Kidney (tissue), 14 donors: ENCODE results near the gene ALG10. TPM values are rescaled to one million over a fixed set of nuclear protein-coding genes. Genes with fewer than 3 reads are reported as not detected.
"Not testable (repeated sequence)": the region's sequence is repeated elsewhere in the genome, so short reads cannot be mapped to it uniquely, and the experiment has no call there.

ENCODE experiments used
- DNase-seq, 5 donors: peaks; one replicate each; pipeline ENCODE4 v3.0.0-alpha.2; 2013 to 2020
- FAIRE-seq: peaks from 2 replicates; lab custom pipeline; 2012; peaks lifted over from hg19 to GRCh38; lab: Jason Lieb, UNC
- H3K27ac ChIP-seq, 2 donors: one replicate each; pipeline ENCODE4 v1.7.0; 2013; ENCODE audit warnings: low read depth in 2 of 2, low read length in 2 of 2, inconsistent platforms in 1 of 2
- H3K27me3 ChIP-seq: one replicate; pipeline ENCODE4 v1.7.1; 2013; ENCODE audit warnings: low read length, inconsistent platforms; ENCODE audit not compliant: control insufficient read depth, insufficient read depth
- H3K36me3 ChIP-seq, 3 donors: one replicate each; pipeline versions ENCODE4 v1.7.0 to v1.7.1; 2013; ENCODE audit warnings: low read length in 3 of 3, control low read depth in 1 of 3, inconsistent platforms in 1 of 3; ENCODE audit not compliant: insufficient read depth in 3 of 3, control insufficient read depth in 2 of 3
- H3K4me1 ChIP-seq, 3 donors: one replicate each; pipeline versions ENCODE4 v1.7.0 to v1.7.1; 2013; ENCODE audit warnings: low read length in 3 of 3, inconsistent platforms in 1 of 3, low read depth in 1 of 3; ENCODE audit not compliant: control insufficient read depth in 2 of 3, insufficient read depth in 2 of 3
- H3K4me3 ChIP-seq, 3 donors: one replicate each; pipeline versions ENCODE4 v1.7.0 to v1.8.1; 2013; ENCODE audit warnings: low read length in 3 of 3, control low read depth in 1 of 3, inconsistent platforms in 1 of 3
- H3K9ac ChIP-seq, 3 donors: one replicate each; pipeline versions ENCODE4 v1.7.0 to v1.7.1; 2013; ENCODE audit warnings: low read length in 3 of 3, control low read depth in 1 of 3, inconsistent platforms in 1 of 3
- H3K9me3 ChIP-seq, 3 donors: one replicate each; pipeline versions ENCODE4 v1.7.0 to v1.7.1; 2013; ENCODE audit warnings: low read length in 3 of 3, control low read depth in 1 of 3, inconsistent platforms in 1 of 3; ENCODE audit not compliant: control insufficient read depth in 2 of 3, insufficient read depth in 1 of 3
- intact Hi-C: fragments of 100-400 bp; cut with DNase I; formaldehyde crosslinking; loops from one replicate; pipeline ENCODE4 v1.11.1; 2022
- polyA plus RNA-seq: library from polyadenylated mRNA; stranded (reverse); fragments of 350-450 nt; fragmentation: Illumina TruSeq; extraction: RNeasy Lipid Tissue Mini Kit (QIAGEN cat#74804); gene quantifications from one replicate; pipeline ENCODE4 v1.2.3, GENCODE V29; 2014; ENCODE audit warnings: low read depth, low replicate concordance; ENCODE audit not compliant: insufficient read depth
- total RNA-seq: library from RNA; stranded (reverse); fragmentation: NEBNext Ultra II Directional; extraction: Animal tissue kit (Norgen Biotek cat#: 25700); gene quantifications from one replicate; pipeline ENCODE4 v1.2.1, GENCODE V29; 2021
- TF ChIP-seq, protein P1 (sequence below): IDR thresholded peaks from 3 replicates; pipeline ENCODE4 v1.5.1; 2012; ENCODE audit warnings: mild to moderate bottlenecking, moderate library complexity, borderline replicate concordance; ENCODE audit not compliant: insufficient read depth; ENCODE audit errors: extremely low read depth
- donor health status: control.
- donor health status: control.
- donor health status: control.
- donor health status: control.
- donor health status: control.
- donor health status: DM: yes; HTN: yes; CAD: no.
- donor health status: Normal renal cell carcinoma (clear cell type).

Gene ALG10
- total and polyA plus RNA-seq, 2 donors from 2014 or later: 0.88 to 10.7 TPM

- Histone ChIP-seq H3K27ac (no peak overlapping the region), H3K9ac (no peak overlapping the region), H3K4me1 (no peaks in the 10 kb centered on the region), H3K36me3 (no peaks in the 10 kb centered on the region), H3K9me3 (no peaks in the 10 kb centered on the region), H3K4me3 (no peak overlapping the region), H3K27me3 (no peaks in the 10 kb centered on the region)
- TF ChIP-seq, protein P1, sequence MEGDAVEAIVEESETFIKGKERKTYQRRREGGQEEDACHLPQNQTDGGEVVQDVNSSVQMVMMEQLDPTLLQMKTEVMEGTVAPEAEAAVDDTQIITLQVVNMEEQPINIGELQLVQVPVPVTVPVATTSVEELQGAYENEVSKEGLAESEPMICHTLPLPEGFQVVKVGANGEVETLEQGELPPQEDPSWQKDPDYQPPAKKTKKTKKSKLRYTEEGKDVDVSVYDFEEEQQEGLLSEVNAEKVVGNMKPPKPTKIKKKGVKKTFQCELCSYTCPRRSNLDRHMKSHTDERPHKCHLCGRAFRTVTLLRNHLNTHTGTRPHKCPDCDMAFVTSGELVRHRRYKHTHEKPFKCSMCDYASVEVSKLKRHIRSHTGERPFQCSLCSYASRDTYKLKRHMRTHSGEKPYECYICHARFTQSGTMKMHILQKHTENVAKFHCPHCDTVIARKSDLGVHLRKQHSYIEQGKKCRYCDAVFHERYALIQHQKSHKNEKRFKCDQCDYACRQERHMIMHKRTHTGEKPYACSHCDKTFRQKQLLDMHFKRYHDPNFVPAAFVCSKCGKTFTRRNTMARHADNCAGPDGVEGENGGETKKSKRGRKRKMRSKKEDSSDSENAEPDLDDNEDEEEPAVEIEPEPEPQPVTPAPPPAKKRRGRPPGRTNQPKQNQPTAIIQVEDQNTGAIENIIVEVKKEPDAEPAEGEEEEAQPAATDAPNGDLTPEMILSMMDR: no peak
- no peak for FAIRE-seq
- intact Hi-C loops: loop anchor here (10.0 kb wide), 1 partner anchor 1252 kb away; no protein-coding TSS in a partner anchor
- DNase-seq: no peak
Measured at GRCh38 chr12:34016361-34016760, 5.9 kb upstream of the ALG10 start.

GRCh38 chr12:34021071-34021470, 1.2 kb upstream of the ALG10 start:
- Histone ChIP-seq H3K9ac (no peak overlapping the region), H3K9me3 (no peaks in the 10 kb centered on the region), H3K4me3 (no peak overlapping the region), H3K4me1 (peaks cover 0 to 2% (median 0%) of the 10 kb centered on the region in 3 donors), H3K36me3 (no peaks in the 10 kb centered on the region), H3K27ac (no peak overlapping the region), H3K27me3 (no peaks in the 10 kb centered on the region)
- TF ChIP-seq, protein P1: no peak
- DNase-seq (no peak), FAIRE-seq (no peak)
- intact Hi-C loops: no loop called here

DNA sequence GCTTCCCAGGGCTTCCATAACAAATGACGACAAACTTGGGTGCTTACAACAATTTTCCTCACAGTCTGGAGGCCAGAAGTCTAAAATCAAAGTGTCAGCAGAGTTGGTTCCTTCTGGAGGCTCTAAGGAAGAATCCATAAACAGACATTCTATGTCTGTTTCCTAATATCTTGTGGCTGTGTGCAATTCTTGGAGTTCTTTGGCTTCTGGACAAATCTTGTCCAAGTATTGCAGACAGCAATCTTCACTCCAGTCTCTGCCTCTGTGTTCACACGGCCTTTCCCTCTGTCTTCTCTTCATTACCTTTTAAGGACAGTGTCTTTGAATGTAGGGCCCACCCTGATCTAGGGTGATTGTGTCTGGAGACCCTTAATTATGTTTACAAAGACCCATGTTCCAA, 5.4 kb downstream of the ALG10 start:
- DNase-seq, H3K4me3 ChIP-seq, H3K27me3 ChIP-seq, H3K4me1 ChIP-seq, FAIRE-seq, intact Hi-C loops, H3K27ac ChIP-seq, H3K9ac ChIP-seq, H3K36me3 ChIP-seq, H3K9me3 ChIP-seq: not testable (repeated sequence)

DNA sequence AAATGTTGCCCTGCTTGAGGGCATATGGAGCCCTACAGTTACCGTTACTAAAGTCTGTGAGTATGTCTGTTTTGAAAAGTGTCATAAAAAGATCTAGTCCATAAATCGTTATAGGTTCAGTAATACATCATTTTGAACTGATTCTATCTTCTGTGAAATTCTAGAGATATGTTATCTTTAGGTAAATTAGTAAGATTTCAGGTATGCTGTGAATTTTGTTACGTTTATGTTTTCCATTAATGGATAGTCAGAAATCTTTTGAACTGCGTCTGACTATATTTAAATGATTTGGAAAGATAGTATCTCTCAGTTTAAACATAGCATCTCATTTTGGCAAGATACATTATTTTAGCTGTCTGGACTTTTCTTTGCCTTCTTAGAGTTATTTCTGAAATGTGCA, 8.3 kb downstream of the ALG10 start:
- no peaks in the 10 kb centered on the region for H3K27me3 ChIP-seq
- FAIRE-seq (peak; percentile 42), DNase-seq (no peak)
- no peak overlapping the region for H3K27ac ChIP-seq
- H3K9ac ChIP-seq: no peak overlapping the region
- no peaks in the 10 kb centered on the region for H3K9me3 ChIP-seq
- intact Hi-C loops: no loop called here
- H3K4me1 ChIP-seq: no peaks in the 10 kb centered on the region
- H3K36me3 ChIP-seq: no peaks in the 10 kb centered on the region
- TF ChIP-seq, protein P1: no peak
- no peak overlapping the region for H3K4me3 ChIP-seq
